Medulla oblongata (tissue), 1 donor: ENCODE results near the gene C5.

Experiments
- DNase-seq: peaks from one replicate; pipeline ENCODE4 v3.0.0-alpha.2; 2015; ENCODE audit errors: extremely low spot score

C5 gene

GRCh38 chr9:120942186-120943001 lies 107.7 kb downstream of the C5 start:
- DNase-seq = peak; percentile 19

- no peak for DNase-seq
These were observed 108.9 kb downstream of the C5 start for GRCh38 chr9:120941046-120941770.

- DNase-seq = no peak
These were observed 109.5 kb downstream of the C5 start for GRCh38 chr9:120940573-120940972.

GRCh38 chr9:120938851-120939250 lies 111.2 kb downstream of the C5 start:
- DNase-seq = no peak

- no peak for DNase-seq
These were observed 112.5 kb downstream of the C5 start for GRCh38 chr9:120937596-120937995.

- no peak for DNase-seq
These were observed 112.9 kb downstream of the C5 start for GRCh38 chr9:120937127-120937526.

GRCh38 chr9:120936764-120937122 lies 113.3 kb downstream of the C5 start:
- no peak for DNase-seq

GRCh38 chr9:120936011-120936763 lies 113.9 kb downstream of the C5 start:
- peak; percentile 97 for DNase-seq

GRCh38 chr9:120935383-120935857 lies 114.7 kb downstream of the C5 start:
- DNase-seq = peak; percentile 94

- DNase-seq = peak; percentile 43
These were observed 115.8 kb downstream of the C5 start for GRCh38 chr9:120934281-120934680.

GRCh38 chr9:120933310-120934055 lies 116.6 kb downstream of the C5 start:
- DNase-seq = no peak

GRCh38 chr9:120932086-120932823 lies 117.8 kb downstream of the C5 start:
- DNase-seq = no peak

GRCh38 chr9:120931231-120932085 lies 118.6 kb downstream of the C5 start:
- peak; percentile 65 for DNase-seq

GRCh38 chr9:120929229-120929791 lies 120.8 kb downstream of the C5 start:
- DNase-seq = no peak

GRCh38 chr9:120928483-120929228 lies 121.4 kb downstream of the C5 start:
- DNase-seq = peak; percentile 65

GRCh38 chr9:120928015-120928482 lies 122.0 kb downstream of the C5 start:
- DNase-seq = no peak

- DNase-seq = no peak
These were observed 122.6 kb downstream of the C5 start for GRCh38 chr9:120927269-120928014.

GRCh38 chr9:120926397-120926928 lies 123.6 kb downstream of the C5 start, which contains the start of gene TRAF1:
TRAF1 (minus strand) TSS chr9:120926796; CDS start chr9:120926075, 721 bp downstream.
- no peak for DNase-seq
